Hematopoietic multipotent progenitor cell (in vitro differentiated cells): ENCODE data around the gene MAGI2. TPM values are rescaled to one million over a fixed set of nuclear protein-coding genes. Genes with fewer than 3 reads are reported as not detected.

Experiments used
- DNase-seq, 3 donors: peaks; one replicate each; pipeline ENCODE4 v3.0.0-alpha.2; 2011 to 2015; ENCODE audit warnings: low read depth in 2 of 3, low spot score in 2 of 3
- total RNA-seq: library from RNA; depleted of rRNA; stranded (reverse); fragments of >200 nt; gene quantifications from one replicate; pipeline ENCODE4 v1.2.3, GENCODE V29; 2012

MAGI2 gene
- total RNA-seq, 1 donor, result 2.7 TPM

- DNase-seq, result no peak
Observed at GRCh38 chr7:78081344-78081743, 1372.1 kb downstream of the MAGI2 start.

DNA sequence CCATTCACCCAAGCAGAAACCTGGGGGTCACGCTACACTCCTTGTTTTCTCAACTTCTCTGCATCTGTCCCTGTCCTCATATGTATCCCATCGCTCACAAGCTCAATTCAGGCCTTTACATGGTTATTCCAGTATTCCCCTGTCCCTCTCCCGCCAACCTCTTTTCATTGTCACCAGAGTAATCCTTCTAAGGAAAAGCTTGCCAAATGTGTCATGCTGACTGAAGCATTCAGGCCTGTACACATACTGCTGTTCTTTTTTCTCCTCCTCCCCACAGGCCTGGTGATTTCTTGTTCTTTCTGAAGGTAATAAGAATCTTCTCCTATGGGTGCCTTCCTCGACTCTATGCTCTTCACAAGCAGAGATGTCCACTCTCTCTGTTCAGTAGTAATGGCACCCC lies 1372.7 kb downstream of the MAGI2 start:
- no peak for DNase-seq

DNA sequence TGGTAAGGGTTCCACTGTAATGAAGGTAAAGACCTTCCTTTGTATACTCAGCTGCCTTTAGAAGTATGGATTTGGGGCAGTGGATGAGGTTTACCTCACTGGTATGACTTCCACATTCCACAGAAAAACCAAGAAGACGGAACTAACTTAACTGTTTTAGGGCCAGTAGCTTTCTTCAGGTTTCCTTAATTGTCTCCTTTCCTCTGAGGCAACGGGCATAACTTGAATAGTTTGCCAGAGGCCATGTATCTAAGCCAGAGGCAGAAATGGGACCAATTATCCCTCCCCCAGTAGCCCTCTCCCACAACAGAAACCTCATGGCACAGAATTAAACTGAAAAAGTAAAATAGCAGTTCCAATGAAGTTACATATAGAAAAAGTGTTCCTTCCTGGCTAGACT lies 1373.2 kb downstream of the MAGI2 start:
- DNase-seq, result no peak

GRCh38 chr7:78074713-78075112 lies 1378.8 kb downstream of the MAGI2 start:
- DNase-seq, result no peak

GRCh38 chr7:78073609-78074382 lies 1379.7 kb downstream of the MAGI2 start:
- DNase-seq, result no peak

DNA sequence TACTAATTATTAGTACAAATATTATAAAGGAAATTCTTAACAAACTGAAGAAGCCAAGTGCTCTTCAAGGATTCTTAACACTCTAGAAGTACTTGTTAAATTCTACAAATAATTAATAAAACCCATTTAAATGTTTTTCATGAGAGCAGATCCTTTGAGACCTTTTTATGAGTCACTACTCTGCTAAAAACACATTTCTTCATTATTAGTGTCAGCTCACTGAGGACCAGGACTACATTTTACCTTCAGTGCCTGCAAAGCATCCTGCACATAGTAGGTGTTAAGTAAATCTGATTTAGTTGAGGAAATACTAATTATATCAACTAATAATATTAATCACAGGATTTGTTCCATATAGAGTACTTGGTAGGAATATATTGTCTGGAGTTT lies 1381.3 kb downstream of the MAGI2 start:
- DNase-seq, result no peak

GRCh38 chr7:78071491-78072200 lies 1381.8 kb downstream of the MAGI2 start:
- DNase-seq, result no peak

GRCh38 chr7:78066599-78066998 lies 1386.9 kb downstream of the MAGI2 start:
- no peak for DNase-seq

- no peak for DNase-seq
Observed at GRCh38 chr7:78063758-78064157, 1389.7 kb downstream of the MAGI2 start.

DNA sequence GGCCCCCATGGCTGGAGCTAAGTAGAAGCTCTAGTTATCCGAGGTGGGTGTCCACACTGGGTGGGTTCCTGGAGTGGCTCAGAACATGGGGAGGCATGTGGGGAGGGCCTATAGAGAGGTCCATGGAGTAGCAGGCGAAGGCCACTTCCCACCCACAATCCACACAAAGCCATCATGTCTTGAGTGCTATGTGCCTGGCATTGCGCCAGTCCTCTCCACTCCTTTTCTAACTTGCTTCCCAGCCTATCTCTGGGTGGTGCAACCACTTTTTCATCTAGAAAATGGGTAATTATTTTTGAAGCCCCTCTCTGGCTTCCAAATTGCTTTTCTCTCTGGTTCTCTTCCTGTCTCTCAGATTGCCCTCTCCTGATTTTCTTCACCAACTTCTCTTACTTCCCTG lies 1391.3 kb downstream of the MAGI2 start:
- DNase-seq, result no peak

DNA sequence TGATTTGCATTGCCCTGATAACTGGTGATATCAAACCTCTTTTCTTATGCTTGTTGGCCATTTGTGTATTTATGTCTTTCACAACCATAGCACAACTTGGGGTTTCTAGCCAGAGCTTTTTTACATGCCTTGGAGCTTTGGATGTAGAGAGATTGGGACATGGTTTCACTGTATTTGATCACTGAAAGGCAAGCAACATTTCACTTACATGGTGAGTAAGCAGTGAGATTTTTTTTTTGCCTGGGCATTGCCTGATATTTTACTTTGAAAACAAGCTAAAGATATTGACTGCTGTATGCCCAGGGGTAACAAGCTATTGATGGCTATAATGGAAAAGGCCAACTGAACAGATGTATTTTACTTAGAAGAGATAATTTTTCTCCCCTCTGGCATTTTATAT lies 1395.9 kb downstream of the MAGI2 start:
- no peak for DNase-seq

GRCh38 chr7:78055599-78055998 lies 1397.9 kb downstream of the MAGI2 start:
- peak in 1 of 3 donors; percentile 5 for DNase-seq

- DNase-seq, result no peak
Observed at GRCh38 chr7:78055001-78055573, 1398.4 kb downstream of the MAGI2 start.

DNA sequence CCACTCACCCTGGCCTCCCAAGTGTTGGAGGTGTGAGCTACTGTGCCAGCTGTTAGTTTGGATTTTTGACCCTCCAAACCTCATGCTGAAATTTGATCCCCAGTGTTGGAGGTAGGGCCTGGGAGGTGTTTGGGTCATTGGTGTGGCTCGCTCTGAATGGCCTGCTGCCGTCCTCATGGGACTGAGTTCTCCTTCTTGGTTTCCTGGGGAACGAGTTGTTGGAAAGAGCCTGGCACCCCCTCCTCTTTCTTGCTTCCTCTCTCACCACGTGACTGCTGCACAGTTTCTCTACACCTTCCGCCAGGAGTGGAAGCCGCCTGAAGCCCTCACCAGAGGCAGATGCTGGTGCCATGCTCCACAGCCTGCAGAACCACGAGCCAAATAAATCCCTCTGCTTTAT lies 1401.4 kb downstream of the MAGI2 start:
- DNase-seq, result no peak

GRCh38 chr7:78047800-78048199 lies 1405.7 kb downstream of the MAGI2 start:
- no peak for DNase-seq

DNA sequence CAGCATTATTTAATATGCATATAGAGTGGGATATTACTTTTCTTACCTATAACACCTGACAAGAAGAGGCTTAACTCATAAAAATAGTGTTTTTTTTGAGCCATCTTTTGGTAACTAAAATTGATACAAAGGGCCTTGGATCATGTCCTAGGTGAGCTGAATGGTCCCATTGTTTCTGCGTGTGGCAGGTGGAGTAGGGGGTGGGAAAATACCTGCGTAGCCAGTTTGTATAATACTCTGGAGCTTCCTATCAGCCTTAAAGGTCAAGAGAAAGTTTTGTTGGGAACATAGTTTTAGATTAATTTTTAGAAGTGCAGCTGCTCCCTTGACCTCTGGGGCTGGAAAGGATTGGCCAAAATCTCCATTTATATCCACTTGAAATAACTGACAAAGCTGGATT lies 1410.3 kb downstream of the MAGI2 start:
- no peak for DNase-seq

GRCh38 chr7:78041423-78041822 lies 1412.0 kb downstream of the MAGI2 start:
- no peak for DNase-seq

DNA sequence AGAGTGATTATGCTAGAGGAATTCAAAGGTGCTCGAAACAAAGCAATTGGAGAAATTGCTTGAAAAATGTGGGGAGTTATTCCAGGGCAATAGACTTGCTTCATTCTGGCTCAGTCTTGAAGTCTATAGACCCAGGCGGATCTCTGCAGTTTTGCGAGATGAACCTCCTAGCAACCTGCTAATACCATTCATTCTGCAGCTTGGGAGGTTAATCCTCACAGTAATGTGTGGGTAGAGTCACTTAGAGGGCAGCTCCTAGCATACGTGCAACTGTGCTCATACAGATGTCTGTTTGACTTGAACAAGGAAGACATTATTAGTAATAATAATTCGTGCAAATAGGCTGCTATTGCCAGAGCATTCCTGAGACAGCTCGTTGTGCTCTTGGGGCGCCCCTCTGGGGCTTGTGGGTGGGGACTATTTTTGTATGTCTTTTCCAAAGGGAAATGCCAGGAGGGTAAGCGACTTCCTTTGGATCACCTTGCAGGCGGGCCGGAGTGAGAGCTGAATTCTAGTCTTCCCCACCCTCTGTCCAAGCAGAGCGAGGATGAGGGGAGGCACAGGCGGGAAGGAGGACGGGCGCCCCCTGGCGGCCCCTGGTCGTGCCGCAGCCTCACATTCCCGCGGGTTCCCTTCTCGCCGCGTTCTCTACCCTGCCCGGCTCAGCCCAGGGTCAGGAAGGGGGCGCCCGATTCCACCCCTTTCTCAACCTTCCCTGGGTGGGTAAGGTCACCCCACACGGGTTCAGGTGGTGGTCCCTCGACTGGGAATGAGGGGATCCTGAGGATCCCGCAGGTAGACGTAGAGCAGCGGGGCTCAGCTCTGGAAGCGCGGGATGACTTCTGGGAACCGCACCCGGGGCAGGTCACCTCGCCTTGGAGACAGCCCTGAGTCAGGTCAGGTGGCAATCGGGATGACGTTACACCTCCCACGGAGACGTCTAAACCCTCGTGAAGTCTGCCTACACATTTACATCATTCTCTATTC lies 1413.4 kb downstream of the MAGI2 start:
- DNase-seq, result peak; percentile 29 to 53 (median 33)

GRCh38 chr7:78038465-78039080 lies 1414.9 kb downstream of the MAGI2 start:
- DNase-seq, result no peak

DNA sequence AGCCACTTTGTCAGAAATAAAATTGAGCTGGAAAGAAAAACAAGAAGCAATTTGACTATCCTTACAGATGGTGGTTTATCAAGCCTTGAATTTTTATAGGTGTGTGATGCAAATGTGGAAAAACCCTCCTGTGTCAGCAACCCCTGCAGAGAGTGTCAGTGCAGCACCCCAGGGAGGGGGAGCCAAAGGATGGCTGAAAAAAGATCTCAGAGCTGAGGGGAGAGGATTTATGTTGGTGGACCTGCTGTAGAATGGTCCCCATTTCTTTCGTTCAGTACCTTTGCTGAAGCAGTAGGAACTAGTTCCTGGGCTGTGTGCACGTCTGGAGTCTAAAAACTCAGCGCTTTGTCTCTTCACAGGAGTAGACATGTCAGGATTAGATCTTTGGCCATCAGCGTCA lies 1415.9 kb downstream of the MAGI2 start:
- no peak for DNase-seq
